Measurements from ENCODE around the gene TM2D1. TPM values are rescaled to one million over a fixed set of nuclear protein-coding genes. Genes with fewer than 3 reads are reported as not detected.

The TM2D1 gene
- total RNA-seq, 4 donors from 2014 or later = 37.6 to 67.2 (median 52.8) TPM

- DNase-seq (ENCODE audit: low spot score in 2 of 2) = no peak
- no peak for TF ChIP-seq POLR2AphosphoS5 (IDR thresholded peaks at IDR 0.05)
- TF ChIP-seq POLR2A (IDR thresholded peaks at IDR 0.05) = no peak
- WGBS = 98% methylated on average over 11 of the region's 30 CpGs
Observed at GRCh38 chr1:61654067-61654466, 70.9 kb downstream of the TM2D1 start.

GRCh38 chr1:61648983-61649742 is 75.8 kb downstream of the TM2D1 start:
- no peak for TF ChIP-seq CTCF (IDR thresholded peaks at IDR 0.05)
- no peak for TF ChIP-seq POLR2A (IDR thresholded peaks at IDR 0.05)
- no peak for TF ChIP-seq POLR2AphosphoS5 (IDR thresholded peaks at IDR 0.05)
- TF ChIP-seq EP300 (IDR thresholded peaks at IDR 0.05) = no peak
- DNase-seq (ENCODE audit: low spot score in 2 of 2) = no peak
- H3K27ac ChIP-seq = no peak overlapping the region
- H3K9me3 ChIP-seq = no peaks in the 10 kb centered on the region
- no peaks in the 10 kb centered on the region for H3K36me3 ChIP-seq
- no peak overlapping the region for H3K4me3 ChIP-seq
- 84% methylated on average over 5 of the region's 5 CpGs for WGBS
- H3K4me1 ChIP-seq = no peaks in the 10 kb centered on the region
- H3K27me3 ChIP-seq = no peaks in the 10 kb centered on the region

More at GRCh38 chr1:61654067-61654466, 70.9 kb downstream of the TM2D1 start:
- H3K36me3 ChIP-seq = no peaks in the 10 kb centered on the region
- no peaks in the 10 kb centered on the region for H3K27me3 ChIP-seq
- no peaks in the 10 kb centered on the region for H3K4me1 ChIP-seq
- H3K27ac ChIP-seq = no peak overlapping the region
- H3K4me3 ChIP-seq = no peak overlapping the region
- no peaks in the 10 kb centered on the region for H3K9me3 ChIP-seq

GRCh38 chr1:61647142-61647541 is 77.8 kb downstream of the TM2D1 start:
- no peaks in the 10 kb centered on the region for H3K9me3 ChIP-seq
- H3K4me1 ChIP-seq = peaks cover 7% of the 10 kb centered on the region
- TF ChIP-seq POLR2A (IDR thresholded peaks at IDR 0.05) (no peak), POLR2AphosphoS5 (IDR thresholded peaks at IDR 0.05) (no peak), EP300 (IDR thresholded peaks at IDR 0.05) (no peak), CTCF (IDR thresholded peaks at IDR 0.05) (no peak)
- H3K4me3 ChIP-seq = no peak overlapping the region
- no peaks in the 10 kb centered on the region for H3K27me3 ChIP-seq
- no peak overlapping the region for H3K27ac ChIP-seq
- no peak for DNase-seq (ENCODE audit: low spot score in 2 of 2)
- WGBS = 98% methylated on average over 2 of the region's 2 CpGs
- no peaks in the 10 kb centered on the region for H3K36me3 ChIP-seq

GRCh38 chr1:61645476-61645875 is 79.5 kb downstream of the TM2D1 start:
- Histone ChIP-seq H3K27me3 (no peaks in the 10 kb centered on the region), H3K9me3 (no peaks in the 10 kb centered on the region), H3K4me3 (no peak overlapping the region), H3K36me3 (no peaks in the 10 kb centered on the region), H3K4me1 (peaks cover 20% of the 10 kb centered on the region), H3K27ac (no peak overlapping the region)
- no peak for TF ChIP-seq CTCF (IDR thresholded peaks at IDR 0.05)
- no peak for DNase-seq (ENCODE audit: low spot score in 2 of 2)
- WGBS = 80% methylated on average over 4 of the region's 4 CpGs

- Histone ChIP-seq H3K4me1 (peaks cover 32% of the 10 kb centered on the region), H3K36me3 (no peaks in the 10 kb centered on the region)
- 80% methylated on average over 4 of the region's 4 CpGs for WGBS
Observed at GRCh38 chr1:61644303-61644702, 80.6 kb downstream of the TM2D1 start.

More at GRCh38 chr1:61644303-61644702, 80.6 kb downstream of the TM2D1 start:
- no peak for TF ChIP-seq CTCF (IDR thresholded peaks at IDR 0.05)
- TF ChIP-seq POLR2A (IDR thresholded peaks at IDR 0.05) = no peak
- TF ChIP-seq EP300 (IDR thresholded peaks at IDR 0.05) = no peak
- TF ChIP-seq POLR2AphosphoS5 (IDR thresholded peaks at IDR 0.05) = no peak
- no peak for DNase-seq (ENCODE audit: low spot score in 2 of 2)
- Histone ChIP-seq H3K27me3 (no peaks in the 10 kb centered on the region), H3K4me3 (no peak overlapping the region), H3K27ac (no peak overlapping the region), H3K9me3 (no peaks in the 10 kb centered on the region)
